NCI-H2171 treated with DMSO at 0.1 percent for 48 hours (cell line): Measurements from ENCODE around the gene PRKAR1B.

Experiments used
- DNase-seq: peaks from one replicate; lab custom pipeline; 2025; lab: John Stamatoyannopoulos, UW

The PRKAR1B gene

DNA sequence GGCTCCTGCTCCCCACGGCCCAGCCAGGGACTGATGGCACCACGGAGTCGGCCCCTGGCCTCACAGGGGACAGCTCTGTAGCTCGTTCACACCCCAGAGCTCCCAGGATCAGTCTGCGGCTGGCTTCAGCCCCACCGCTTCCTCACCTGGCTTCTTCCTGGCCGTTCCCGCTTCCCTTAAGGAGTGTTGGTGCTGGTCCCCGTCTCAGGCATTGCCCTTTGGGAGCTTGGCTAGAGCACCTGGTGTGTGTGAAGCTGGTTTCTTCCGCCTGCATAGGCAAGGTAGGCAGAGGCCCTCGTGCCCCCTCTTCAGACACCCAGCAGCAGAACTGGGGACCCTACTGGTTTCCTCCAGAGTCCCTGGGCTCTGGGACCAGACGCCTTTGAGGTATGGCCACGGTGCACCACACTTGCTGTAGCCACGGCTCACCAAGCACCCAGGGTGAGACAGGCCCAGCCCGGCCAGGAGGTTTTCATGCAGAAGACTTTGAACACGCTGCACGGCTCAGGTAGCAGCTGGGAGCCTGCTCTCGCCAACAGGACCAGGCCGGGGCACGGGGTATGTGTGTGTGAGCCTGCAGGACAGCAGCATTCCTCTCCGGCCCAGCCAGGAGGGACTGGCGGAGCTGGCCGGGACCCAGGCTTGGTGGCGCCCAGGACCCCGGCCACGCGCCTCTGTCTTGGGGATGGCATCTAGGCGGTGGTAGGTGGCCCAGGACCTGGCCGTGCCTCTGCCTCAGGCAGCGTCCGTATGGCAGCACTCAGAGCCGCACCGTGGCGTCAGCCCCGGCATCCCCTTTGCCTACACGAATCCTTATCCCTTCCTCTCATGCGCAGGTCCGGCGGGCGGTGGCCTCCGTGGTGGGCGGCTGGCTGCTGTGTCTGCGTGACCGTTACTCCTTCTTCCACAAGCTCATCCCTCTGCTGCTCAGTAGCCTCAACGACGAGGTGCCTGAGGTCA is 13.2 kb upstream of the PRKAR1B start:
- no peak for DNase-seq

GRCh38 chr7:739455-739982 is 12.4 kb upstream of the PRKAR1B start:
- no peak for DNase-seq

GRCh38 chr7:738723-739454 is 11.8 kb upstream of the PRKAR1B start:
- DNase-seq, result no peak

DNA sequence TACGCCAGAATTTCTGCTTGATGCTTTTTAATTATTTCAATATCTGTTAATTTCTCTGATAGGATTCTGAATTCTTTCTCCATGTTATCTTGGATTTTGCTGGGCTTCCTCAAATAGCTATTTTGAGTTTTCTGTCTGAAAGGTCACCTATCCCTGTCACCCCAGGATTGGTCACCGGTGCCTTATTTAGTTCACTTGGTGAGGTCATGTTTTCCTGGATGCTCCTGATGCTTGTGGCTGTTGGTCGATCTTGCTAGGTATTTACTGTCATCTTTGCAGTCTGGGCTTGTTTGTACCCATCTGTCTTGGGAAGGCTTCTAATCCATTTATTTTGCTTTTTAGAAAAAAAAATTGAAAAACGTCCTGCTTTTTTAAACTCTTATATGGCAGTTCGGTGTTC is 11.2 kb upstream of the PRKAR1B start:
- no peak for DNase-seq

- no peak for DNase-seq
Observed at GRCh38 chr7:734808-735207, 7.7 kb upstream of the PRKAR1B start.

- no peak for DNase-seq
Observed at GRCh38 chr7:734214-734613, 7.1 kb upstream of the PRKAR1B start.

DNA sequence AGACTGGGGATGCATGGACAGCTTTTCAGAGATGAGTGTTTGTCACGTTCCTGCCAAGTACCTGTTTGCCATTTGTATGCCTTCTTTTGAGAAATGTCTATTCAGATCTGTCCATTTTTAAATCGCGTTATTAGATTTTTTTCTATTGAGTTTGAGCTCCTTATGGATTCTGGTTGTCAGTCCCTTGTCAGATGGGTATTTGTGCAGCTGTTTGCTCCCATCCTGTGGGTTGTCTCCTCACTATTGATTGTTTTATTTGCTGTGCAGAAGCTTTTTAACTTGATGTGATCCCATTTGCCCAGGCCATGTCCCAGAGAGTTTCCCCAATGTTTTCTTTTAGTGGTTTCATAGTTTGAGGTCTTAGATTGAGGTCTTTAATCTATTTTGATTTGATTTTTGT is 5.5 kb upstream of the PRKAR1B start:
- DNase-seq, result no peak

DNA sequence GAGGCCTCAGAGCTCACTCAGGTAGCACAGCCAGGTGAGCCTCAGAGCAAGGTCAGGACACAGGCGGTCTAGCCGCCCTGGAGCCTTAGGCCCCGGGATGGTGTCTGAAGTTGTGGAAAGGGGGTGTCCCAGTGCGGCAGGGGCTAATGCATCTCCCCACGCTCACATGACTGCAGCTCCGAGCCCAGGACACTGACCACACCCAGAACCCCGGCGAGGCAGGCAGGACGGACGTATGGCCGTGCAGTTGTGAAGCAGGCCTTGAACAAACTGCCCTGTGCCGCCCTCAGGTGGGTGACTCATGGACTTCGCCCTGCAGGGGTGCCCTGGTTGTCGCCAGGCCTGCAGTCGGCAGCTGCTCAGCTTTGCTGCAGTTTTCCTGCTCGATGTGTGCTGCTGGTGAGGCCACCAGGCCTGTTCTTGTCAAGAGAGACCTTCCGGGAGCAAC is 5.0 kb upstream of the PRKAR1B start:
- peak; percentile 87 for DNase-seq

DNA sequence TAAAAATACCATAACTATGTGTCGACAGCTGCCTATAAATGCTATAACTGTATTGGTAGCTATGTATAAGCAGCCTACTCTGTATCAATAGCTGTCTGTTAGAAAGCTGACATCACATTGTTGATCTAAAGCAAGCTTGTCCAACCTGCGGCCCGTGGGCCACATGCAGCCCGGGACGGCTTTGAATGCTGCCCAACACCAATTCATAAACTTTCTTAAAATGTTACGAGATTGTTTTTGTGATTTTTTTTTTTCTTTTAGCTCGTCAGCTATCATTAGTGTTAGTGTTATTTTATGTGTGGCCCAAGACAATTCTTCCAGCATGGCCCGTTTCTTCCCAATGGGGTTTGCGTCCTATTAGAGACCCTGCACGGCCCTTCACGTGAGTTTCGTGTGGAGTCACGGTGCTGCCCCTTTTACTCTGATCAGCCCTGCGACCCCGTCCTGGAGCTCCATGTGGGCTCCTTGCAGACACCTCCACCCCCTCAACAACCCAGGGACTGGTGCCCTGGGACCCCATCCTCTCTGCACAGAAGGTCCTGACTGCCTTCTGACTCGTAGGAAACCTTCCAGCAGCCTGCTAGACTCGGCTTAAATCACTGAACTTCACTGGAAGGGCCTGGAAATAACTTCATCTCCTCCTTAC is 4.5 kb upstream of the PRKAR1B start:
- DNase-seq, result no peak

DNA sequence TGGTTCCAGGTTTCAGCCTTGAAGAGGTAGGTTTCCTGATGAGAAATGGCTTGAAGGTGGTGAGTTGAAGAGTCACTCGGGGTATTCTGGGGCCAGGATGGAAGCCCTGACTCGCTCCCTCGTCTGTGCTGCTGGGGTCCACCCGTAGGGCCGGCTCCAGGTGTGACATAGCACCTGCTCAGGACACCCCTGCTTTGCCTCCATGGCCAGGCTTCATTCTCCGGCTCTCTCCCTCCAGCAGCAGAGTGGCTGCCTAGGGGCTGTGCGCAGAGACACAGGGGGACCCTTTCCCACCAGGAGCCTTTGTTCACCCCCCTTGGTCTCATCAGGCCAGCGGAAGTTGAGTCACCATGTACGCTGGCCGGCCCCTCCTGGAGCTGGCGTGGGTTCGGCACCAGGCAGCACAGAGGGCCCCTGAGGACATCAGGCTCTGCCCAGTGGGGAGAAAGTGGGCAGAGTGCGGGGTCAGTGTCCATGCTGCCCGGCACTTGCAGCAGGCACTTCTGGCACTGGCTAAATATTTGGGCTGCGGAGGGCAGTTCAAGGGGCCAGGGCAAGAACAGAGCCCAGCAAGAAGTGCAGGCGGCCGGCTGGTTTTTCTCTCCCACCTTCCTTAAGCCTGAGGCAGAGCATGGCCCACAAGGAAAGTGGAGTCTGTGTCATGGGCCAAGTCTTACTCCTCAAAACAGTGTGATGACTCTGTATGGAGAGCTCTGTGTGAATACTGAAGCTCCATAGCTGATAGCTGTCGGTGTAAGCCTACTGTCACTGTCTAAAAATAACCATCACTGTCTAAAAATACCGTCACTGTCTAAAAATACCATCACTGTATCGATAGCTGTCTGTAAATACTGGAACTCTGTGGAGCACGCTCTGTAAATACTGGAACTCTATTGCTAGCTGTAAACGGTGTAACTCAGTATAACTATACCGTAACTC is 3.7 kb upstream of the PRKAR1B start:
- DNase-seq, result no peak

DNA sequence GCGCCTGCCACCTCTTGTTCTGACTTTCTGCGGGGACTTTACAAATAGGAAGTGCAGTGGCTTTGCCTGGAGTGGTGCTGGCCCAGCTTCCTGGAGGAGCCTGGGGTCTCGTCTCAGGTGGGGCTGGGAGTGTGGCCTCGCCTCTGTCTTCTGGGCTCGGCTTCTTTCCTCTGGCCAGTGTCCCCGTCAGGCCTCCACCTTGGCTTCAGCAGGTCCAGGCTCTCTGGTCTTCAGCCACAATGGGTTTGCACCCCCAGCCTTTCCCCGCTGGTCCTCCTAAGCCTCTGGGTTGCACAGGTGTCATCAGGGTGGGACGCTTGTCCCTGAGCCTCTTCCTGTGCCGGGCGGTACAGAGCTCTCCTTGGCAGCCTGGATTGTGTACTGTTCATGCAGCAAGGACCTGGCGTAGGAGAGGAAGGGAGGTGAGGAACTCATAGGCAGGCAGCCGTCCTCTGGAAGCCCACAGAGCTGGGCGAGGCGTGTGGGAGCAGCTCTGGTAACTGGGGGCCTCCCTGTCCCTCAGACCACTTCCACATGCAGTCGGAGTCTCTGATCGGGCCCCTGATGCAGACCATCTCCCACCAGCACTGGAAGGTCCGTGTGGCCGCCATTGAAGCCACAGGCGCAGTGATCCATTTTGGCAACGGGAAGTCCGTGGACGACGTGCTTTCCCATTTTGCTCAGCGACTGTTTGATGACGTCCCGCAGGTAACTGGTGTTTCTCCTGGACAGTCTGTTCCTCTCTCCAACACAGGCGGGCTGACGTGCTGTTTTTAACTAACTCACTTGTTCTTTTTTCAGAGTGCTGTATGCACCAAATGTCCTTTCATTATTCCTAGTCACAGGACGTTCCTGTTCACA is 2.3 kb upstream of the PRKAR1B start:
- no peak for DNase-seq

GRCh38 chr7:728602-729001 is 1.5 kb upstream of the PRKAR1B start:
- DNase-seq, result no peak

- no peak for DNase-seq
Observed at GRCh38 chr7:727806-728460, 852 bp upstream of the PRKAR1B start.

DNA sequence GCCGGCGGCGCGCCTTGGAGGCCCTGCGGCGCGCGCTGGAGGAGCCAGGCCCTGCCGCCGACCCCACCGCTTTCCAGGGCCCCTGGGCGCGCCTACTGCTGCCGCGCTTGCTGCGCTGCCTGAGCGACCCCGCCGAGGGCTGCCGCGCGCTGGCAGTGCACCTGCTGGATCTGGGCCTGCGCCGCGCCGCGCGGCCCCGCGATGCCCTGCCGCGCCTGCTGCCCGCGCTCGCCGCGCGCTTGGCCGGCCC is 302 bp downstream of the PRKAR1B start:
- DNase-seq, result peak; percentile 48

DNA sequence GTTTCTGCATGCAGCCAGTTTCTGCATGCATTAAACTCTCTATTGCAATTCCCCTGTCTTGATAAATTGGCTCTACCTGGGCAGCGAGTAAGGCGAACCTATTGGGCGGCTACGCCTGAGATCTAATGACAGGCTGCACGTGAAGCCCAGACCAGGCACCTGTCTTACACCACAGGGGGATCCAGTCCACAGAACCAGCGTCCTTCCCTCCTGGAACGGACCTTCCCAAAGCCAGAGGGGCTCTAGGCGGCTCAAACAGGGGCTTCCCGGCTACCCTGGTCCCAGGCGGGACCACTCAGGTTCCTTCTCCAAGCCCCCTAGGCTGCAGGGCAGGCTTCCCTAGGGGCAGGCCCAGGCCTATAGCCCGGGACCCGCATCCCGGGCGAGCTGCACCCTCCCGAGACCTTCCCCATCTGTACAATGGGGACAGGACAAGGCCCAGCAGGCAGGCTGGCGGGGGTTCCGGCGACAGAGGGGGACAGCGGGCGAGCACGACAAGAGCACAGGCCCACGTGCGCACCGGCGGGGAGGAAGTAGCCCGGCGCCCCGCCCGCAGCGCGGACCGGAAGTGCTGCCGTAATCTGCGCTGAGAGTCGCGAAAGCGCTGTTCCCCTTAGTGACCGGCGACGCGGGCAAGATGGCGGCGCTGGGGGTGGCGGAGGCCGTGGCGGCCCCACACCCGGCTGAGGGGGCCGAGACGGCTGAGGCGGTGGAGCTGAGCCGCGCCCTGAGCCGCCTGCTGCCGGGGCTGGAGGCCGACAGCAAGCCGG is 812 bp downstream of the PRKAR1B start, which contains the start of gene DNAAF5:
Gene DNAAF5 (plus strand): TSS at position 616 of the 770 bp plus-strand sequence. CDS start 22 bp downstream, at position 638.
- peak; percentile 91 for DNase-seq

DNA sequence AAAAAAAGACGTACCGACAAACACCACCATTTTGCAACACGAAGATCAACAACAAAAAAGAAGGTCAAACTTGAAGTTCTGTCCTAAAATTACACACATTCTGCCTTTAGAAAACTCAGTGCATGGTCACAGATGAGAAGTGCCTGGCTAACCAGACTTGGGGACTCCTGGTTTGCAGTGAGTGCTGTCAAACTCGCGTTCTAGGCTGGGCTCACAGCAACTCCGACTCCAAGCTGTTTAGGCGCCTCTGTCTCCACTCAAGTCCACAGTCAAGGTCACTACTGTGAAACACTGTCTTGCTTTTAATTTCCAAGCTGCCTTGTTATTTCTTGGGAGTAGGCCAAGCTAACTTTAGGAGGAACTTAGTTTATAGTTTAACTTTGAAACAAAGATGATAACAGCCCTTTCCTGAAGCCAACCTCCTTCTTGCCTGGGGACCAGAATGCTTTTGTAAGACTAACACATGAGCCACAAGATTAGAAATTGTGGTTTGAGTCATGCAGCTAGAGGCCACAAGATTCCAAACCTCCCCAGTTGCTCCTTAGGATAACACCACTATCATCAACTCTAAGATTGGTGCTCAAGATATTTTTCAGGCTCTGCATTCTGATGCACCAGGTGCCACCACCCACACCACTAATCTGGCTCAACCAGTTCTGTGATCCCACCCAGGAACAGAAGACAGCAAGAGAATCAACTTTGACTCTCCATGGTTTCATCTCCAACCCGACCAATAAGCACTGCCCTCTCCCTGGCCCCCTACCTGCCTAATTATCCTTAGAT is 1.7 kb downstream of the PRKAR1B start:
- no peak for DNase-seq

DNA sequence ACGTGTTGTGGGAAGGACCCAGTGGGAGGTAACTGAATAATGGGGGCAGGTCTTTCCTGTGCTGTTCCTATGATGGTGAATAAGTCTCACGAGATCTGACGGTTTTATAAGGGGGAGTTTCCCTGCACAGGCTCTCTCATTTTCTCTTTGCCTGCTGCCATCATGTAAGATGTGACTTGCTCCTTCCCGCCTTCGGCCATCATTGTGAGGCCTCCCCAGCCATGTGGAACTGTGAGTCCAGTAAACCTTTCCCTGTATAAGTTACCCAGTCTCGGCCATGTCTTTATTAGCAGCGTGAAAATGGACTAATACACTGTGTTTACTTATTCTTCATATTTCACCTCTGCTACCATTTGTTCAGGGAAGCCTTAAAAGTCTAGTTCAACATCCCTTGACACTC is 2.8 kb downstream of the PRKAR1B start:
- DNase-seq, result no peak

DNA sequence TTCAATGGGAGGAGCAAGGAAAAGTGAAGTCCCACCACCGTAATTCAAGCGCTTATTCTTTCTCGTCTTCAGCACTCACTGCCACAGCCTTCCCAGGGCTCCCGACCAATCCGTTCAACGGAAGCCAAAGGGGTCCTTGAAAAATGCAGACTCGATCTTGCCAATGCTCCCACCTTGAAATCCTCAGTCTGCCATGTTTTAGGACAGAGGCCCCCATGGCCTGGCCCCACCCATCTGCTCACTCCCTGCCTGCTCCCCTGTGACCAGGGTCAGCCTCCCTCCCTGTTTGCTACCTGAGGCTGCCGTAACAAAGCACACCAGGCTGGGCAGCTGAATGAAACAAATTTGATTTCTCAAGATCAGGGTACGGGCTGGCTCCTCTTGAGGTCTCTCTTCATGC is 3.5 kb downstream of the PRKAR1B start:
- DNase-seq, result no peak
